ENCODE results near the gene CDIP1.

The CDIP1 gene

GRCh38 chr16:4460936-4461249 lies 77.7 kb downstream of the CDIP1 start:
- DNase-seq (ENCODE audit: extremely low read depth in 1 of 2, low read depth in 1 of 2), result no peak
